HTR-8/SVneo (cell line): ENCODE results near the gene PTF1A.
"Not testable (repeated sequence)": the region's sequence is repeated elsewhere in the genome, so short reads cannot be mapped to it uniquely, and the experiment has no call there.

Experiments
- DNase-seq: peaks from one replicate; pipeline ENCODE4 v3.0.0; 2011; ENCODE audit warnings: low spot score, mixed read lengths; ENCODE audit not compliant: insufficient read length
- FAIRE-seq: peaks from 2 replicates; lab custom pipeline; 2011; peaks lifted over from hg19 to GRCh38; lab: Jason Lieb, UNC

Gene PTF1A

GRCh38 chr10:23201837-23202236, 9.7 kb downstream of the PTF1A start:
- no peak for DNase-seq
- no peak for FAIRE-seq

- DNase-seq (no peak), FAIRE-seq (no peak)
Measured at GRCh38 chr10:23202779-23203178, 10.7 kb downstream of the PTF1A start.

GRCh38 chr10:23203369-23204325, 11.5 kb downstream of the PTF1A start:
- DNase-seq = no peak
- no peak for FAIRE-seq

GRCh38 chr10:23204773-23205172, 12.7 kb downstream of the PTF1A start:
- no peak for DNase-seq
- FAIRE-seq = no peak

- FAIRE-seq = no peak
- DNase-seq = no peak
Measured at GRCh38 chr10:23205972-23206642, 14.0 kb downstream of the PTF1A start.

- FAIRE-seq = no peak
- no peak for DNase-seq
Measured at GRCh38 chr10:23217471-23217870, 25.4 kb downstream of the PTF1A start.

- no peak for FAIRE-seq
- DNase-seq = no peak
Measured at GRCh38 chr10:23230582-23230981, 38.5 kb downstream of the PTF1A start.

- DNase-seq (no peak), FAIRE-seq (no peak)
Measured at GRCh38 chr10:23238015-23238414, 45.9 kb downstream of the PTF1A start.

- DNase-seq, FAIRE-seq: not testable (repeated sequence)
Measured at GRCh38 chr10:23241779-23242178, 49.7 kb downstream of the PTF1A start.
